Activated CD4-positive, alpha-beta T cell treated with anti-CD3 and anti-CD28 coated beads, Interleukin-2, amount 50 U/mL, for 4 hours (primary cell): ENCODE measurements around the gene TAOK1.
"Not testable (repeated sequence)": the region's sequence is repeated elsewhere in the genome, so short reads cannot be mapped to it uniquely, and the experiment has no call there.

Experiments used
- DNase-seq, 2 experiments: peaks; one replicate each; pipeline ENCODE4 v3.0.0-alpha.2; 2020

Gene TAOK1

GRCh38 chr17:29449865-29450671, 59.9 kb downstream of the TAOK1 start:
- no peak for DNase-seq

GRCh38 chr17:29451121-29451742, 61.1 kb downstream of the TAOK1 start:
- no peak for DNase-seq

GRCh38 chr17:29458066-29458465, 67.9 kb downstream of the TAOK1 start:
- DNase-seq: no peak

- no peak for DNase-seq
Measured at GRCh38 chr17:29461483-29462206, 71.5 kb downstream of the TAOK1 start.

GRCh38 chr17:29469276-29469675, 79.1 kb downstream of the TAOK1 start:
- no peak for DNase-seq

GRCh38 chr17:29473437-29473836, 83.3 kb downstream of the TAOK1 start:
- not testable (repeated sequence) for DNase-seq

GRCh38 chr17:29474297-29474696, 84.1 kb downstream of the TAOK1 start:
- DNase-seq: no peak

GRCh38 chr17:29475891-29476290, 85.7 kb downstream of the TAOK1 start:
- no peak for DNase-seq

GRCh38 chr17:29480249-29480928, 90.2 kb downstream of the TAOK1 start:
- not testable (repeated sequence) for DNase-seq

- DNase-seq: no peak
Measured at GRCh38 chr17:29483503-29483902, 93.3 kb downstream of the TAOK1 start.

- DNase-seq: no peak
Measured at GRCh38 chr17:29495011-29495410, 104.8 kb downstream of the TAOK1 start.

GRCh38 chr17:29504711-29505110, 114.5 kb downstream of the TAOK1 start:
- DNase-seq: no peak

- DNase-seq: no peak
Measured at GRCh38 chr17:29505836-29506235, 115.7 kb downstream of the TAOK1 start.

GRCh38 chr17:29510953-29511352, 120.8 kb downstream of the TAOK1 start:
- no peak for DNase-seq

GRCh38 chr17:29514792-29515191, 124.6 kb downstream of the TAOK1 start:
- DNase-seq: no peak

GRCh38 chr17:29518359-29518758, 128.2 kb downstream of the TAOK1 start:
- no peak for DNase-seq

- no peak for DNase-seq
Measured at GRCh38 chr17:29524692-29525091, 134.5 kb downstream of the TAOK1 start.

GRCh38 chr17:29526322-29526721, 136.2 kb downstream of the TAOK1 start:
- DNase-seq: no peak

GRCh38 chr17:29533976-29534375, 143.8 kb downstream of the TAOK1 start:
- DNase-seq: no peak

- no peak for DNase-seq
Measured at GRCh38 chr17:29544066-29544465, 153.9 kb downstream of the TAOK1 start.

- no peak for DNase-seq
Measured at GRCh38 chr17:29546085-29546484, 155.9 kb downstream of the TAOK1 start.

GRCh38 chr17:29546830-29547229, 156.7 kb downstream of the TAOK1 start:
- DNase-seq: no peak
